Smooth muscle cell (in vitro differentiated cells): ENCODE results near the gene PKN1. TPM values are rescaled to one million over a fixed set of nuclear protein-coding genes. Genes with fewer than 3 reads are reported as not detected.

Source experiments
- DNase-seq: peaks from one replicate; lab custom pipeline; 2025; ENCODE audit not compliant: unreplicated experiment; lab: John Stamatoyannopoulos, UW
- H2AFZ ChIP-seq: fragments of 200-600 bp; sonication (generic); 2 replicates; pipeline ENCODE4 v1.6.0; 2016; ENCODE audit warnings: antibody characterized with exemption, low read depth, mild to moderate bottlenecking
- H3F3A ChIP-seq: fragments of 200-600 bp; sonication (generic); 2 replicates; pipeline ENCODE4 v1.6.0; 2017; ENCODE audit warnings: antibody characterized with exemption, low read depth
- H3K27ac ChIP-seq: fragments of 200-600 bp; sonication (generic); 2 replicates; pipeline ENCODE4 v1.5.1; 2016; ENCODE audit warnings: low read depth, mild to moderate bottlenecking
- H3K27me3 ChIP-seq: fragments of 200-600 bp; sonication (generic); 2 replicates; pipeline ENCODE4 v1.6.1; 2016; ENCODE audit warnings: low read depth, mild to moderate bottlenecking
- H3K36me3 ChIP-seq: fragments of 200-600 bp; sonication (generic); 2 replicates; pipeline ENCODE4 v1.5.1; 2016; ENCODE audit warnings: low read depth
- H3K4me1 ChIP-seq: fragments of 200-600 bp; sonication (generic); 2 replicates; pipeline ENCODE4 v1.5.1; 2016; ENCODE audit warnings: low read depth
- H3K4me2 ChIP-seq: fragments of 200-600 bp; sonication (generic); 2 replicates; pipeline ENCODE4 v1.6.0; 2016; ENCODE audit warnings: mild to moderate bottlenecking
- H3K4me3 ChIP-seq: fragments of 200-600 bp; sonication (generic); 2 replicates; pipeline ENCODE4 v1.5.1; 2016; ENCODE audit warnings: mild to moderate bottlenecking
- H3K79me2 ChIP-seq: fragments of 200-600 bp; sonication (generic); 2 replicates; pipeline ENCODE4 v1.6.0; 2016; ENCODE audit warnings: low read depth, mild to moderate bottlenecking
- H3K9ac ChIP-seq: fragments of 200-600 bp; sonication (generic); 2 replicates; pipeline ENCODE4 v1.6.0; 2016; ENCODE audit warnings: low read depth
- H3K9me3 ChIP-seq: fragments of 200-600 bp; sonication (generic); replicated peaks from 2 replicates; pipeline ENCODE4 v1.5.1; 2016; ENCODE audit warnings: low read depth
- H4K20me1 ChIP-seq: fragments of 200-600 bp; sonication (generic); 2 replicates; pipeline ENCODE4 v1.6.0; 2016; ENCODE audit warnings: low read depth
- WGBS: methylation state at CpG from one replicate; pipeline ENCODE4 v1.1.7; 2016; ENCODE audit warnings: low lambda C conversion rate; 5-methylcytosine and 5-hydroxymethylcytosine counted together
- polyA plus RNA-seq: library from polyadenylated mRNA; unstranded; fragments of >200 nt; fragmentation: Nextera tagmentation; extraction: Ambion mirVana; gene quantifications from 2 replicates; pipeline ENCODE4 v1.2.1, GENCODE V29; 2016
- total RNA-seq: library from RNA; depleted of rRNA; stranded (reverse); fragments of >200 nt; gene quantifications from 2 replicates; pipeline ENCODE4 v1.2.3, GENCODE V29; 2014
- TF ChIP-seq, protein P1 (sequence below): fragments of 200-600 bp; sonication (generic); IDR thresholded peaks from 2 replicates; pipeline ENCODE4 v1.5.1; 2017; ENCODE audit warnings: borderline replicate concordance, mild to moderate bottlenecking, antibody characterized with exemption; ENCODE audit not compliant: insufficient read depth, poor library complexity, severe bottlenecking

The PKN1 gene
- total and polyA plus RNA-seq, 2 experiments from 2014 or later: 28.0 to 64.8 TPM

DNA sequence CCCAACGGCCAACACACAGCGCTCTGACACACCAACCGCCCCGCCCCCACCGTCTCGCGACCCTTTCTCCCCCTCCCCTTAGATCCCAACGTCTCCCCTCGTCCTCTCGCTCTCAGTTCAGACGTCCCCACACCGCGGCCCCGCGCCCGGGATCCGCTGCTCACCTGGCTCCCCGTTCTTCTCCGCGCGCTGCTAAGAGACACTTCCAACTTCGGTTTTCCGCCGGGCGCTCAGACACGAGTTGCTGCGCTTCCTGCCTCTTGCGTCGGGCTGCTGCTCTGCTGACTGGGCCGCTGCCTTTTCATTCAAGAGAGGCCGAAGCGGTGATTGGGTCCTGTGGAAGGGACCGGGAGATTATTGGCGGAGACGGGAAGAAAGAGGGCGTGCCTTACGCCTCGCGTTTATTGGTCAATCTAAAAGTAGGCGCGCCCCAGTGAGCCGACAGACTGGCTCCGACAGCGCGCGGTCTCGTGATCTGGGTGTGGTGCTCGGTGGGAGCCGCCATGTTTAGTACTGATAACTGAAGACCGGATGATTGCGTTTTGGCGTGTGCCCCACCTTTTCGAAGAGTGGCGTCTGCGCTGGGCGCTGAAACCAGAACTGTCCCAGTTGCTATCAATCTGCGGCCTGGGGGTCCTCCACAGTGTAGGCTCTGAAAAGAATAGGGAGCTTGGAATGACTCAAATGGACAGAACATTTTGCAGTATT, 13.8 kb upstream of the PKN1 start, which contains the start of gene DDX39A:
TSS of gene DDX39A (minus strand) at position 236 of the 708 bp plus-strand sequence. CDS start 6,121 bp downstream, outside the sequence.
- Histone ChIP-seq H3K4me1 (peaks cover 15% of the 10 kb centered on the region), H3K9ac (peak within 1 kb of the TSS; percentile 92), H2AFZ (peak within 1 kb of the TSS; percentile 85), H3K27ac (peak within 1 kb of the TSS; percentile 96), H3K27me3 (no peaks in the 10 kb centered on the region), H3K4me2 (peak within 1 kb of the TSS; percentile 91), H3K4me3 (peak within 1 kb of the TSS; percentile 90), H3K36me3 (no peaks in the 10 kb centered on the region), H3F3A (no peaks in the 10 kb centered on the region), H3K79me2 (peaks cover 46% of the 10 kb centered on the region), H4K20me1 (peaks cover 45% of the 10 kb centered on the region), H3K9me3 (no peaks in the 10 kb centered on the region)
- WGBS: under 1% methylated on average over 46 of the region's 57 CpGs
- peak; percentile 95 for DNase-seq
- TF ChIP-seq, protein P1, sequence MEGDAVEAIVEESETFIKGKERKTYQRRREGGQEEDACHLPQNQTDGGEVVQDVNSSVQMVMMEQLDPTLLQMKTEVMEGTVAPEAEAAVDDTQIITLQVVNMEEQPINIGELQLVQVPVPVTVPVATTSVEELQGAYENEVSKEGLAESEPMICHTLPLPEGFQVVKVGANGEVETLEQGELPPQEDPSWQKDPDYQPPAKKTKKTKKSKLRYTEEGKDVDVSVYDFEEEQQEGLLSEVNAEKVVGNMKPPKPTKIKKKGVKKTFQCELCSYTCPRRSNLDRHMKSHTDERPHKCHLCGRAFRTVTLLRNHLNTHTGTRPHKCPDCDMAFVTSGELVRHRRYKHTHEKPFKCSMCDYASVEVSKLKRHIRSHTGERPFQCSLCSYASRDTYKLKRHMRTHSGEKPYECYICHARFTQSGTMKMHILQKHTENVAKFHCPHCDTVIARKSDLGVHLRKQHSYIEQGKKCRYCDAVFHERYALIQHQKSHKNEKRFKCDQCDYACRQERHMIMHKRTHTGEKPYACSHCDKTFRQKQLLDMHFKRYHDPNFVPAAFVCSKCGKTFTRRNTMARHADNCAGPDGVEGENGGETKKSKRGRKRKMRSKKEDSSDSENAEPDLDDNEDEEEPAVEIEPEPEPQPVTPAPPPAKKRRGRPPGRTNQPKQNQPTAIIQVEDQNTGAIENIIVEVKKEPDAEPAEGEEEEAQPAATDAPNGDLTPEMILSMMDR: no peak

DNA sequence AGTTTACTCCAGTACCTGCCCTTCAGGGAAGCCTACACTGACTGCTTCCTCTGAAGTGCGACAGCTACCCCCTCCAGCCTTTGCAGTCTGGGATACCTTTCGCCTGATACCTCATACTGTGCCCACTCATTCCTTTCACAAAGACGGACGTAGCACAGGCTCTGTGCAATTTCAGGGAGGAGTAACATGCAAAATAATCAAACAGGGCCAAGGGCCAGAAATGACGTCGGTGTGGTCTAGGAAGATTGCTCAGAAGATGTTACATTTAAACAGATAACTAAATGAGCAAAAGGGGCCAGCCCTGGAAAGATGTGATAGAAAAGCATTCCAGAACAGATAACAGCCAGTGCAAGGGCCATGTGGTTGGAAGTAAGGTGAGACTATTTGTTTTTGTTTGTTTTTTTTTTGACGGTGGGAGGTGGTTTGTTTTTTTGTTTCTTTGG, 7.4 kb upstream of the PKN1 start:
- no peak overlapping the region for H3K27ac ChIP-seq
- no peak overlapping the region for H2AFZ ChIP-seq
- no peaks in the 10 kb centered on the region for H3F3A ChIP-seq
- H3K9ac ChIP-seq: no peak overlapping the region
- H3K9me3 ChIP-seq: no peaks in the 10 kb centered on the region
- H3K79me2 ChIP-seq: no peaks in the 10 kb centered on the region
- H3K36me3 ChIP-seq: no peaks in the 10 kb centered on the region
- TF ChIP-seq, protein P1: no peak
- no peak for DNase-seq
- H3K4me2 ChIP-seq: no peak overlapping the region
- H3K27me3 ChIP-seq: no peaks in the 10 kb centered on the region
- H4K20me1 ChIP-seq: no peaks in the 10 kb centered on the region
- no peak overlapping the region for H3K4me3 ChIP-seq
- 71% methylated on average over 7 of the region's 7 CpGs for WGBS
- no peaks in the 10 kb centered on the region for H3K4me1 ChIP-seq

DNA sequence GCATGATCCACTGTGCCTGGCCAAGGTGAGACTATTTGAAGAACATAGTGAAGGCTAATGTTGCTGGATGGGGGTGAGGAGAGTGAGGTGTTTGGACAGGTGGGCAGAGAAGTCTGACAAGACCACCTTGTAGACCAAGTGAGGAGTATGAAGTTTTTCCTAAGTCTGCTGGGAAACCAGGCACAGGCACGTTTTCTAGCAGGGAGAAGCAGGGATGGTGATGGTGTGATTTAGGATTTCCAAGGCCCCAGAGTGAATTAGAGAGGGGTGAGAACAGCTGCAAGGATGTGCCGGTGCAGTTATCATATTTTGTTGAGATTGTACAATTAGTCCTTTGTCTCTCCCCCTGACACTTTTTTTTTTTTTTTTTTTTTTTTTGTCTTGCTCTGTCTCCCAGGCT, 5.6 kb upstream of the PKN1 start:
- H3K27me3 ChIP-seq: peaks cover 6% of the 10 kb centered on the region
- no peak overlapping the region for H3K27ac ChIP-seq
- H3K4me3 ChIP-seq: no peak overlapping the region
- H3K4me1 ChIP-seq: no peaks in the 10 kb centered on the region
- H2AFZ ChIP-seq: no peak overlapping the region
- no peaks in the 10 kb centered on the region for H3K79me2 ChIP-seq
- H3K4me2 ChIP-seq: no peak overlapping the region
- H4K20me1 ChIP-seq: no peaks in the 10 kb centered on the region
- no peak overlapping the region for H3K9ac ChIP-seq
- no peaks in the 10 kb centered on the region for H3K9me3 ChIP-seq
- DNase-seq: no peak
- TF ChIP-seq, protein P1: no peak
- no peaks in the 10 kb centered on the region for H3F3A ChIP-seq
- no peaks in the 10 kb centered on the region for H3K36me3 ChIP-seq
- WGBS: 82% methylated on average over 2 of the region's 2 CpGs

DNA sequence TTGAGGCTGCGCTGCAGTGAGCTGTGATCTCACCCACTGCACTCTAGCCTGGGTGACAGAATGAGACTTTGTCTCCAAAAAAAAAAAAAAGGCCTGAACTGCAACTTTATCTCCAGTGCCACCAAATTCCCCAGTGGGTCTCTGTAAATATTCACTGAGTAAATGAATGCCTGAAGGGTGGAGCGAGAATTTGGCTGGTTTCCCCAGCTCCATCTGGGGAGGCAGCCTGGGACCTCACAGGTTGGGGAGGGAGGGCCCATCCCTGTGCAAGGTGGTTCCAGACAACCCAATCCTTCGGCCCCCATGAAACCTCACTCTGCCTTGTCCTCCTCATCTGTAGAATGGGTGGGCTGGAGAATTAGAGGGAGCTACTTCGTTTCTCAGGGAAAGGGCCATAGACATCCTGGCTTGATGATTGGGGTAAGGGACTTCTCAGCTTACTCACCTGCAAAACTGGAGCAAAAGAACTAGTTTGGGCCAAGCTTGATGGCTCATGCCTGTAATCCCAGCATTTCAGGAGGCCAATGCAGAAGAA, 4.2 kb upstream of the PKN1 start:
- no peak overlapping the region for H3K27ac ChIP-seq
- no peaks in the 10 kb centered on the region for H3K36me3 ChIP-seq
- H3K27me3 ChIP-seq: peaks cover 6% of the 10 kb centered on the region
- H3K79me2 ChIP-seq: no peaks in the 10 kb centered on the region
- TF ChIP-seq, protein P1: no peak
- no peak for DNase-seq
- no peak overlapping the region for H2AFZ ChIP-seq
- H3K4me1 ChIP-seq: no peaks in the 10 kb centered on the region
- no peak overlapping the region for H3K4me2 ChIP-seq
- H3K9ac ChIP-seq: no peak overlapping the region
- H3F3A ChIP-seq: no peaks in the 10 kb centered on the region
- 95% methylated on average over 4 of the region's 4 CpGs for WGBS
- no peaks in the 10 kb centered on the region for H4K20me1 ChIP-seq
- no peaks in the 10 kb centered on the region for H3K9me3 ChIP-seq
- H3K4me3 ChIP-seq: no peak overlapping the region
